Kidney (tissue), 14 donors: ENCODE measurements around the gene SNRNP35. TPM values are rescaled to one million over a fixed set of nuclear protein-coding genes. Genes with fewer than 3 reads are reported as not detected.

Experiments used
- DNase-seq, 5 donors: peaks; one replicate each; pipeline ENCODE4 v3.0.0-alpha.2; 2013 to 2020
- FAIRE-seq: peaks from 2 replicates; lab custom pipeline; 2012; peaks lifted over from hg19 to GRCh38; lab: Jason Lieb, UNC
- H3K27ac ChIP-seq, 2 donors: one replicate each; pipeline ENCODE4 v1.7.0; 2013; ENCODE audit warnings: low read depth in 2 of 2, low read length in 2 of 2, inconsistent platforms in 1 of 2
- H3K27me3 ChIP-seq: one replicate; pipeline ENCODE4 v1.7.1; 2013; ENCODE audit warnings: low read length, inconsistent platforms; ENCODE audit not compliant: control insufficient read depth, insufficient read depth
- H3K36me3 ChIP-seq, 3 donors: one replicate each; pipeline versions ENCODE4 v1.7.0 to v1.7.1; 2013; ENCODE audit warnings: low read length in 3 of 3, control low read depth in 1 of 3, inconsistent platforms in 1 of 3; ENCODE audit not compliant: insufficient read depth in 3 of 3, control insufficient read depth in 2 of 3
- H3K4me1 ChIP-seq, 3 donors: one replicate each; pipeline versions ENCODE4 v1.7.0 to v1.7.1; 2013; ENCODE audit warnings: low read length in 3 of 3, inconsistent platforms in 1 of 3, low read depth in 1 of 3; ENCODE audit not compliant: control insufficient read depth in 2 of 3, insufficient read depth in 2 of 3
- H3K4me3 ChIP-seq, 3 donors: one replicate each; pipeline versions ENCODE4 v1.7.0 to v1.8.1; 2013; ENCODE audit warnings: low read length in 3 of 3, control low read depth in 1 of 3, inconsistent platforms in 1 of 3
- H3K9ac ChIP-seq, 3 donors: one replicate each; pipeline versions ENCODE4 v1.7.0 to v1.7.1; 2013; ENCODE audit warnings: low read length in 3 of 3, control low read depth in 1 of 3, inconsistent platforms in 1 of 3
- H3K9me3 ChIP-seq, 3 donors: one replicate each; pipeline versions ENCODE4 v1.7.0 to v1.7.1; 2013; ENCODE audit warnings: low read length in 3 of 3, control low read depth in 1 of 3, inconsistent platforms in 1 of 3; ENCODE audit not compliant: control insufficient read depth in 2 of 3, insufficient read depth in 1 of 3
- intact Hi-C: fragments of 100-400 bp; cut with DNase I; formaldehyde crosslinking; loops from one replicate; pipeline ENCODE4 v1.11.1; 2022
- polyA plus RNA-seq: library from polyadenylated mRNA; stranded (reverse); fragments of 350-450 nt; fragmentation: Illumina TruSeq; extraction: RNeasy Lipid Tissue Mini Kit (QIAGEN cat#74804); gene quantifications from one replicate; pipeline ENCODE4 v1.2.3, GENCODE V29; 2014; ENCODE audit warnings: low read depth, low replicate concordance; ENCODE audit not compliant: insufficient read depth
- total RNA-seq: library from RNA; stranded (reverse); fragmentation: NEBNext Ultra II Directional; extraction: Animal tissue kit (Norgen Biotek cat#: 25700); gene quantifications from one replicate; pipeline ENCODE4 v1.2.1, GENCODE V29; 2021
- TF ChIP-seq, protein P1 (sequence below): IDR thresholded peaks from 3 replicates; pipeline ENCODE4 v1.5.1; 2012; ENCODE audit warnings: mild to moderate bottlenecking, moderate library complexity, borderline replicate concordance; ENCODE audit not compliant: insufficient read depth; ENCODE audit errors: extremely low read depth
- donor health status: control.
- donor health status: control.
- donor health status: control.
- donor health status: control.
- donor health status: control.
- donor health status: DM: yes; HTN: yes; CAD: no.
- donor health status: Normal renal cell carcinoma (clear cell type).

Gene SNRNP35
- total and polyA plus RNA-seq, 2 donors from 2014 or later = 23.6 to 51.2 TPM

DNA sequence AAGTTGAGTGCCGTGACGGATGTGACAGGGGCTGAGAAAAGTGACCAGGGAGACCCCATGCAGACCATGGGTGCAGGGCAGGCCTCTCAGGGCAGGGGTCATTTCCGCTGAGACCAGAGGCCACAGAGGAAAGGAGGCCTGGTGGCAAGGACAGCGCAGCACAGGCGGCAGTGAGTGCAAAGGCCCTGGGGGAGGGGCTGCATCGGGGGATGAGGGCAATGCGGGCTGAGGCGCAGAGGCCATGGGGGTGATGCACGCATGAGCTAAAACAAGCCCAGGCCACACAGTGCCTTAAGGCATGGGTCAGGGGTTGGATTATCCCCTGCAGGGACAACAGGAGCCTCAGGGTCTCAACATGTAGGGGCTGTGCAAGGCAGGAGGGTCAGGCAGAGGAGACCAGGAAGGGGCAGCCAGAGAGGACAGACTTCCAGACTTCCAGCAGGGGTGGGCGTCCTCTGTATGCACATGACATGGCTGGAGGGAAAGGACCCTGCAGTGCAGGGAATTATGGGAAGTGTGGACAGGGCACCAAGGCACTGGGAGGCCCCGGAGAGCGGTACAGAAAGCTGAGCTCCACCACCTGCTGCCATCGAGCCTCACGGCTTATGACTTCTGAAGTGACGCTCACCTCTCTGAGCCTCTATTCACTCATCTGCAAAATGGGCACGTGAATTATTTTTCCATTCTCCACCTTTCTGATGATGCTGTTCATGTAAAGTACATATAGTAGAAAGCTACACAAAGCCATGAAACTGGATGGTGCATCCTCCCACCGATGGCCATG lies 48.3 kb downstream of the SNRNP35 start:
- no peak overlapping the region for H3K4me3 ChIP-seq
- H3K27me3 ChIP-seq = no peaks in the 10 kb centered on the region
- H3K9ac ChIP-seq = no peak overlapping the region
- intact Hi-C loops = no loop called here
- H3K27ac ChIP-seq = no peak overlapping the region
- TF ChIP-seq, protein P1, sequence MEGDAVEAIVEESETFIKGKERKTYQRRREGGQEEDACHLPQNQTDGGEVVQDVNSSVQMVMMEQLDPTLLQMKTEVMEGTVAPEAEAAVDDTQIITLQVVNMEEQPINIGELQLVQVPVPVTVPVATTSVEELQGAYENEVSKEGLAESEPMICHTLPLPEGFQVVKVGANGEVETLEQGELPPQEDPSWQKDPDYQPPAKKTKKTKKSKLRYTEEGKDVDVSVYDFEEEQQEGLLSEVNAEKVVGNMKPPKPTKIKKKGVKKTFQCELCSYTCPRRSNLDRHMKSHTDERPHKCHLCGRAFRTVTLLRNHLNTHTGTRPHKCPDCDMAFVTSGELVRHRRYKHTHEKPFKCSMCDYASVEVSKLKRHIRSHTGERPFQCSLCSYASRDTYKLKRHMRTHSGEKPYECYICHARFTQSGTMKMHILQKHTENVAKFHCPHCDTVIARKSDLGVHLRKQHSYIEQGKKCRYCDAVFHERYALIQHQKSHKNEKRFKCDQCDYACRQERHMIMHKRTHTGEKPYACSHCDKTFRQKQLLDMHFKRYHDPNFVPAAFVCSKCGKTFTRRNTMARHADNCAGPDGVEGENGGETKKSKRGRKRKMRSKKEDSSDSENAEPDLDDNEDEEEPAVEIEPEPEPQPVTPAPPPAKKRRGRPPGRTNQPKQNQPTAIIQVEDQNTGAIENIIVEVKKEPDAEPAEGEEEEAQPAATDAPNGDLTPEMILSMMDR = no peak
- FAIRE-seq (no peak), DNase-seq (no peak)
- H3K4me1 ChIP-seq = no peaks in the 10 kb centered on the region
- H3K36me3 ChIP-seq = peaks cover 4 to 7% (median 5%) of the 10 kb centered on the region in 3 donors
- peaks cover 0 to 2% (median 0%) of the 10 kb centered on the region in 3 donors for H3K9me3 ChIP-seq

DNA sequence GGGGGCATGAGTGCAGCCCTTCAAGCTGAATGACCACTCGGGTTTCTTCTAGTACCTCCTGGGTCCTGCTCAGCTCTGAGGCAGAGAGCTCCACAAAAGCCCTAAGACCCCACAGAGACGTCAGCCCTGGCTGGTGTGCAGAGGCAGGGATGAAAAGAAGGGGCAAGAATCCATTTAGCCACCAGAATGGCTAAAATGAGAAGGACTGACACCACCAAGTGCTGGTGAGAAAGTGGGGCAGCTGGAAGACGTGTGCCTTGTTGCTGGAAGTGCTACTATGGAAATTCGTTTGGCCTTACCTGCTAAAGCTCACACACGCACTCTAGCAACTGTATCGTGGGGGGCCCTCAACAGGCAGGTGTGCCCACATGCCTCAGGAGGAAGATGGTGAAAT lies 48.9 kb downstream of the SNRNP35 start:
- Histone ChIP-seq H3K27ac (no peak overlapping the region), H3K27me3 (no peaks in the 10 kb centered on the region), H3K9me3 (peaks cover 0 to 2% (median 0%) of the 10 kb centered on the region in 3 donors), H3K4me3 (no peak overlapping the region), H3K4me1 (no peaks in the 10 kb centered on the region), H3K9ac (no peak overlapping the region), H3K36me3 (peaks cover 7 to 13% (median 9%) of the 10 kb centered on the region in 3 donors)
- no peak for DNase-seq
- intact Hi-C loops = no loop called here
- TF ChIP-seq, protein P1 = no peak
- no peak for FAIRE-seq

DNA sequence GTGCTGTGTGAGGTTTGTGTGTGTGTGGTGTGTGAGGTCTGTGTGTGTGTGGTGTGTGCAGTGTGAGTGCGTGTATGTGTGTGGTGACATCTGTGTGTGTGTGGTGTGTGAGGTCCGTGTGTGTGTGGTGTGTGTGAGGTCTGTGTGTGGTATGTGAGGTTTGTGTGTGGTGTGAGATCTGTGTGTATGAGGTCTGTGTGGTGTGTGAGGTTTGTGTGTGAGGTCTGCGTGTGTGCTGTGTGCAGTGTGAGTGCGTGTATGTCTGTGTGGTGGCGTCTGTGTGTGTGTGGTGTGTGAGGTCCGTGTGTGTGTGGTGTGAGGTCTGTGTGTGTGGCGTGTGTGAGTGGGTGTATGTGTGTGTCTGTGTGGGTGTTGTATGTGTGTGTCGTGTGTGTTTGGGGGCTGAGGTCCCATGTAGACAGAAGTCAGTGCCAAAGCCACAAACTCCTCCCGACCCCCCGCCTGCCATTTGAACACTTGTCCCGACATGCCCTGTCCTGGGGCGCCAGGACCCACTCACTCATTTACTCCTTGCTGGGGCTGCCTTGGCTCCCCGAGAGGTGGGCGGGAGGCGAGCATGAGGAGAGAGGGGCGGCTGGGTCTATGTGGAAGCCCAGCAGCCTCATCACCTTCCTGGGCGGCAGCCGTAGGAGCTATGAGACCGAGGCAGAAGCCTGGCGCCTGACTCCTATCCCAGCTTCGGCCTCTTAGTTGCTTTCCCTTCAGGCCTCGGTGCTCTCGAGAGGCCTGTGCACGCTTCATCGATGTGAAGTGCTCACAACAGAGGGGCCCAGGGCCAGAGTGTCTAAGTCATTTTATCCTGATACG lies 55.1 kb downstream of the SNRNP35 start:
- TF ChIP-seq, protein P1 = no peak
- intact Hi-C loops = no loop called here
- Histone ChIP-seq H3K9ac (no peak overlapping the region), H3K4me1 (no peaks in the 10 kb centered on the region), H3K27me3 (no peaks in the 10 kb centered on the region), H3K9me3 (peaks cover 0 to 6% (median 0%) of the 10 kb centered on the region in 3 donors), H3K4me3 (no peak overlapping the region), H3K36me3 (peaks cover 17 to 23% (median 20%) of the 10 kb centered on the region in 3 donors), H3K27ac (no peak overlapping the region)
- DNase-seq (peak in 4 of 5 donors; percentile 69 to 80 (median 72)), FAIRE-seq (no peak)
